GM19468 (cell line): ENCODE results near the gene ELL.
A peak's percentile ranks its signal among the peaks of the same experiment; 100 is the strongest.
"Not testable (repeated sequence)": the region's sequence is repeated elsewhere in the genome, so short reads cannot be mapped to it uniquely, and the experiment has no call there.

Experiments used
- ATAC-seq: cut with Tn5 transposase; IDR thresholded peaks from one replicate; pipeline ENCODE4 v1.9.1; 2021; ENCODE audit warnings: mild to moderate bottlenecking, moderate library complexity, moderate number of reproducible peaks; ENCODE audit not compliant: unreplicated experiment; ENCODE audit errors: extremely low read depth

The ELL gene

DNA sequence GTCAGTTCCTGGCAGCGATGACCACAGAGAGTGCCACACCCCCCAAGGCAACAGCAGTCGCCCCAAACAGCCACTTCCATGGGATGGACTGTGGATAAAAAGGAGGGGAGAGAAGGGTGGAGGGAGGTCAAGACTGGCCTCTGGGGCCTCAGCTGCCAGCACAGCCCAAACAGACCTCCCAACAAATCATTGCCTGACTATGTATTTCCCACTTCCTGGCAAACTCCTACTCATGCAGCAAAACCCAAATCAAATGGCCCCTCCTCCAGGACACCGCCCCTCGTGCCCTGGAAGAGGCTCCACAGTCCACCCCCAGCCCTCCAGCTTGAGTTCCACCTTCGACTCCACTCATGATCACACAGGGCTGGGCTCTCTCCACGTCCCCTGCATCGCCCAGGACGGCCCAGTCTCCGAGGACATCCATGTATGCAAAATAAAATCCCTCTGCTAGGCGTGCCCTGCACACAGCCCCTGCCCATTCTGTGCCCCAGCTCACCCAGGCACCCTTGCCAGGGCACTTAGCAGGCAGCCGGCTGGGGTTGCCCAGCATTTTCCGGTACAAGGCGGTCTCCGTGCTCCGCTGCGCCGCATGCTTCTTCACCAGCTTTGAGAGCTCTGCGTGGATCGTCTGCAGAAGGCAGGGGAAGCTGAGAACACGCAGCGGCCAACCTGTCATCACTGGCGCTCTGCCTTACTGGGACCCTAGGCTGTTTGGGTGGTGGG lies 10.5 kb upstream of the ELL start:
- no peak for ATAC-seq

GRCh38 chr19:18531485-18531884 lies 9.6 kb upstream of the ELL start:
- no peak for ATAC-seq

- no peak for ATAC-seq
Observed at GRCh38 chr19:18529782-18530181, 7.9 kb upstream of the ELL start.

DNA sequence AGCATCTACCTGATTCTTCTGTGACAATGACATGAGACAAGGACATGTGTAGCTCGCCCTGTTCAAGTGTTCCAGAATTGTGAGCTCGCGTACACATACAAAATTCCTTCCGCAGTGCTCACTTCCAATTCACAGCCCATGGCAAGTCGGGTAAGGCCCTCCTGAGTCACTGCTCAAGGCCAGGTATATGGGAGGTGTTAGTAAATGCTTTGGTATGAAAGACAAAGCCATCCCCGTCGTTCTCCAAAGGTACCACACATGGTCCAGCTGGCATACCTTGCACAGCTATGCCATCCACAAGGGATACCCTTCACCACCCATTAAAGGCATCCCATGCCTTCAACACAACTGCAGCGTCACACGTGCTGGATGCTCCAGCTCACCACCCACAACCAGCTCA lies 4.4 kb upstream of the ELL start:
- no peak for ATAC-seq

DNA sequence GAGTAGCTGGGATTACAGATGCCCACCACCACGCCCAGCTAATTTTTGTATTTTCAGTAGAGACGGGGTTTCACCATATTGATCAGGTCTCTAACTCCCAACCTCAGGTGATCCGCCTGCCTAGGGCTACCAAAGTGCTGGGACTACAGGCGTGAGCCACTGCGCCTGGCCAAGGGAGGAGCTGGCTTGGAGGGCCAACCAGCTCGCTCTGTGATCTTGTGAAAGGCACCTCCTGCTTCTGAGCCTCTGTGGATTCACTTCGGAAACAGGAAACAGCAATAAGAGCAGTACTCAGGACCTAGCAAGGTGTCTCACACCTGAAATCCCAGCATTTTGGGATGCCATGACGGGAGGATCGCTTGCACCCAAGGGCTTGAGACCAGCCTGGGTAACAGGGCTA lies 2.0 kb upstream of the ELL start:
- ATAC-seq: no peak

- not testable (repeated sequence) for ATAC-seq
Observed at GRCh38 chr19:18522862-18523440, 1.1 kb upstream of the ELL start.

DNA sequence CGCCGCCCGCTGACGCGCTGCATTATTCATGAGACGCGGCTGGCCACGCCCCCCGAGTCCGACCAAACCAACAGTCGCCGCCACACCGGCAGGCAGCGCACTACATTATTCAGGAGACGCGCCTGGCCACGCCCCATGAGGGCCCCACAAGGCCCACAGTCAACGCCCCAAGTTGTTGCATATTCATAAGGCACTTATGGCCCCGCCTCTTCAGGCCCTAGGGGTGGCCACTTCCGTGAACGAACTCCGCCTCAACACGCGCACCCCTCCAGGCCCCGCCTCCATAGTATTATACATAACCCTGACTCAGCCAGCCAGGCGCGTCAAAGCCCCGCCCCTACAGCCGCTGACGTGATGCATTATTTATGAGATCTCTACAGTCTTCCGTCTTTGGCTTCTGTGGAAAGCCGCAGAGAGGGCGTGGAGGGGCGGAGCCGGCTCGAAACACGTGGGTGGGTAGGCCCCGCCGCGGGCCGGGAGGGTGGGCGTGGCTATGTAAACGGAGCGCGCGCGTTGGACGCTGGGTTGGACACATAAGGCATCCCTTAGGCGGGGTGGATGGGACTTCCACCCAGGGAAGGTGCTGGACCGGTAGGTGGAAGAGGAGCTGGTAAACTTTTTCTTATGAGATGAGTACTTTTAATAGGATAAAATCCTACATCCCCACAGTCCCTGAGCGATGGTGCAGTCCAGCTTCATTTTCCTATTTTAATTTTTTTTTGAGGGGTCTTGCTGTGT lies 423 bp upstream of the ELL start:
- peak; percentile 76 for ATAC-seq

DNA sequence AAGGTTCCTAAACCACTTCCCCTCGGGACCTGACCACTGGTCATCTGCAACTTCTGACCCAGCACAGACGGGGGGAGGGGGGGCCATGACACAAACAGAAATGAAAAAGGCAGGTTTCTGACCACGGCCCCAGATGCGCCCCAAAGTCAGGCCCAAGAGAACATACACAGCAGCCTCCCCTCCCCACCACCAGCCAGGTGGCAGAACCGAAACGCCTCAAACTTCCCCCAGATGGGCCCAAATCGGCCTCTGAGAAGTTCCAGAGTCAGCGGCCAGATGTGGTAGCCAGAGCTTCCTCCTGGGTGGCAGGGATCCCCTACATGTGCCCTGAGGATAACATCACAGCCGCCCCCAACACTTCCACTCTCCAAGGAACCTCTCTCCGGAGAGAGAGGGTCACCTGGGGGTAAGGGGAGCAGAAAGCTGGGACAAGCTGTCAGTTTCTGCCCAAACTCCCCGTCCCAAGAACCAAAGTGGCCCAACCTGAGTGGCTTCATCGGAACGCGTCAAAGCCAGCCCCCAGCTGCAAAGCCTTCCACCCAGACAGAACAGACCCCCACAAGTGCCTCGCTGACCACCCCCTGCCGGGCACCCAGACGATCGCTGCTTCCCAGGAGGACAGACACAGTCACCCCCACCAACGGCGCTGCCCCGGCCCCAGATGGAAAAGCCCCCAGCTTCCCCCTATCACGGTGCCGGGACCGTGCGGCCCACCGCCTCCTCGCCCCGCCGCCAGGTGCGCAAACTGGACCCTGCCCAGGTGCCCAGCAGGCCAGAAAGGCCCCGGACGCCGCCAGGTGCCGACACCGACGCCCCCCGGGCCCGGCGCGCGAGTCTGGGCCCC lies 800 bp downstream of the ELL start:
- no peak for ATAC-seq

GRCh38 chr19:18519962-18520847 lies 1.7 kb downstream of the ELL start:
- no peak for ATAC-seq

DNA sequence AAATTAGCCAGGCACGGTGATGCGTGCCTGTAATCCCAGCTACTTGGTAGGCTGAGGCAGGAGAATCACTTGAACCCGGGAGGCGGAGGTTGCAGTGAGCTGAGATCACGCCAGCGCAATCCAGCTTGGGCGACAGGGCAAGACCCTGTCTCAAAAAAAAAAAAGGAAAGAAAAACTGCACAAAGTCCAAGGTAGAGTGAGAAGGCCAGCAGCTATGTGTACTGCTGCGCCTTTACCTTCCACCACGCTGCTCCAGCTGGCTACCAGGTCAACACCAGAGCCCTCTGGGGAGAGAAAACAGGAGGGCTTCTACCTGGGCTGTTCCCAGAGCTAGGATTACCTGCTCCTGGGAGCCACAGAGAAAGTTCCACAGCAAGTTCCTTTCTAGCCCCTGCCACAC lies 3.2 kb downstream of the ELL start:
- no peak for ATAC-seq

- ATAC-seq: no peak
Observed at GRCh38 chr19:18517606-18518005, 4.3 kb downstream of the ELL start.

DNA sequence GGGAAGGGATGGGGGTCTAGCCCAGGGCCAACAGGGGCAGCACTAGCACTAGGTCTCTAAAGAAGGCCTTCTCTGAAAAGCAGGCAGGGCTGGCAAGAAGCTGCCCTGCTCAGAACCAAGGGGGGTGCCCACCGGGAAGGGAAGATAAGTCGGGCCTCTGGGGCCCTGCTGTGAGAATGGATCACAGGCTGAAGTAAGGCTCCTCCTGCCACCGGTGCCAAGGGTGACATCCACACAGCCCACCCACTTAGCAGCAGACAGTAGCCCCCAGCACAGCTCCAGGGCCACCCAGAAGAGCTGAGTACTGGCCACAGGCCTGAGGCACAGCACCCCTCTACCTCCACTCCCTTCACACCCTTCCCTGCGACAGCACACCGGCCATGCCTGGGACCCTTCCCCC lies 5.9 kb downstream of the ELL start:
- ATAC-seq: no peak

DNA sequence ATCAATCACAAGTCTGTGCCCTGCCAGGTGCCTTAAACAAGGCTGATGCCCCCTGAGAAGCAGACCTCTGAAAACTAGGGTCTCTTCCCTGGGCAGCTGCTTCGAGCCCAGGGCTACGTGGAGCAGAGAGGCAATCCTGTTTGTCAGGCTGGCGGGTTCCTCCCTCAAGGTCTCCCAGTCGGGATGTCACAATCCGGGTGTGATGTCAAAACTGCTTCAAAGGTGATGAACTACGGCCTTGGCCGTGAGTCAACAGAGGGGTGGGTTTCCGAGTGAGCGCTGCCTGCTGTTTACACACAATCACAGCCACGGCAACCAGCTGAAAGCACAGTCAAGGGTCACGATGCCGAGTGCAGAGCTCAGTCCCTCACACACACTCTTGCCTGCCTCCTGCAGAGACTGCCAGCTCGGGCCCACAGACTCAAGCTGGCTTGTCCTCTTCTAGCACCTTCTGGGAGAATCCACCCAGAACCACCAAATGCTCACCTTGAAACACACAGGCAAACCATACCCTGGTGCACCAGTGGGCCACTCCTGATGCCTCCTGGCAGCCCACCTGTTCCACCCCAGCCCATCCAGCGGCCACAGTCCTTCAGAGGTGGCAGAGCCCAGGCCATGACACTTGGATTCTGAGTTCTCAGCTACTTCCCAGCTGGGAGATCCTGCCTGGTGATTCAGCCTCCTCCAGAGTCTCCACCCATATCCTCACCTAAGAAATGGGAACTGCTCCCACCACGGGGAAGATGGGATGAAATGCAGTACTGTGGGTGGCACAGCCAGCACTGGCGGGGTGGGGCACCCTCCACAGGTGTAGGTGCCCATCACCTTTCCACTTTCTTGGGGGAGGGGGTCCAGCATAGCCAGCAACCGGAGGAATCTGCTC lies 6.8 kb downstream of the ELL start:
- no peak for ATAC-seq

DNA sequence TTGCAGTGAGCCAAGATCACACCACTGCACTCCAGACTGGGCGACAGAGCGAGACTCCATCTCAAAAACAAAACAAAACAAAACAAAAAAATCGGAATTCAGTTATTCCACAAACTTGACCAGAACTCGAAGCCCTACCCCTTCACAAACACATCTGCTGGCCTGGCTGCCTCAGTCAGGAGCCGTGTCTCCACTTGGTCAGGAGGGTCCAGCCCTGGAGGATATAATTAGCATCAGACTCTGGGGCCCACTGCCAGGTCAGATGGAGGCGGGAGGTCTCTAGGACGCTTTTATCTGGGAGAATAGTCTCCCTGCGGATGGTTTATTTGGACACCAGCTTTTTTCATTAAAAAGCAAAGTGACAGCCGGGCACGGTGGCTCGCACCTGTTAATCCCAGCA lies 8.0 kb downstream of the ELL start:
- ATAC-seq: no peak

DNA sequence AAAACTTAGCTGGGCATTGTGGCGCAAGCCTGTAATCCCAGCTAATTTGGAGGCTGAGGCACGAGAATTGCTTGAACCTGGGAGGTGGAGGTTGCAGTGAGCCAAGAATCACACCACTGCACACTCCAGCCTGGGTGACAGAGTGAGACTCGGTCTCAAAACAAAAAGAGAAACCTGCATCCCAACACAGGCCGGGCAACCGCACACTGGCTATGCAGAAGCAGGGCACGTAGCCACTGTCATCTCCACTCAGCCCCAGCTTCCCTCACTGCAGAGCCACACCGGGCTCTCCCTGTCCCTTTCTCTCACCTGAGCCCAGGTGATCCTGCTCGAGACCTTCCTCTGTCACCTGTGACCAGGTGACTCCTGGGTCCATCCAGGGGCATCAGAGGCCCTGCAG lies 11.7 kb downstream of the ELL start:
- ATAC-seq: no peak

DNA sequence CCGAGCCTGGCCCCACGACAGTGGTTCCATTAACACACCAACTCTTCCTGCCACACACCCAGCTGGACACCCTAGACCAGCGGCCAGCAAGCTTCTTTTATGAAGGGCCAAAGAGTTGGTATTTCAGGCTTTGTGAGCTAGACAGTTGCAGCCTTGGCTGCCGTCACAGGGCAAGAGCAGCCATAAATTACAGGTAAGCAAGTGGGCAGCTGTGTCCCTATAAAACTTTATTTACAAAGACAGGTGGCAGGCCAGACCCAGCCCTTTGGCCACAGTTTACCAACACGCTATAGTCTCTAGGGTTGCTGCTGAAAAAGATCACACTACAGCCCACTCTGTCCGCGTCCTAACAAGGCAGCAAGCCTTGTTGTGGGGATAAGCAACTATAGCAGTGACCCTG lies 13.3 kb downstream of the ELL start:
- ATAC-seq: no peak

DNA sequence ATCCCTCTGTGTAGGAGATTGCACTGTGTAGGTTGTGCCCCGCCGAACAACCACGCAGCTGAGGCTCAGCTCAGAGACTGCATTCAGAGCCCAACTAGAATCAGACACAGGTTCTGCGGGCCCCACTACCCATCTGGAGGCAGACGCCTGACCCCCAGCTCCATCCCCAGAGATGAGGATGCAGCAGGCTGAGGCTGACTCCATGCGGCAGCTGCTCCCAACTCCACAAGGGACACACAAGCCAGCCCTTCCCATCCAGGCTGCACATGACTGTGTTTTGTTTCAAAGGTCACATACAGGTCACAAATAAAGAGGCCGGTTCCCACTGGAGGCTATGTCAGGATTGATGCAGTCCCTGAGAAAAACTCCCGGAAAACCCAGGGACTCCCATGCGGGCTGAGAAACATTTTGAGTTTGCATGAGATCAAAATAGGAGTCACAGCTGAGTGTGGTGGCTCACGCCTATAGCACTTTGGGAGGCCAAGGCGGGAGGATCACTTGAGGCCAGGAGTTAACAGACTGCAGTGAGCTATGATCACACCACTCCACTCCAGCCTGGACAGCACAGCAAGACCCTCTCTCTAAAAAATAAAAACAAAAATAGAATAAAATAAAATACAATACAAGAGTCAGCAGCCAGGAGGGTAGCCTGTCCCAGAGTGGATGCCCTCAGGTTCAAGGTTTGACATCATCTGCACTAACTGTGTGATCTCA lies 14.0 kb downstream of the ELL start:
- no peak for ATAC-seq

GRCh38 chr19:18507021-18507726 lies 14.7 kb downstream of the ELL start:
- ATAC-seq: no peak
